Measurements from ENCODE around the gene ETV6.
A peak's percentile ranks its signal among the peaks of the same experiment; 100 is the strongest.

Gene ETV6

DNA sequence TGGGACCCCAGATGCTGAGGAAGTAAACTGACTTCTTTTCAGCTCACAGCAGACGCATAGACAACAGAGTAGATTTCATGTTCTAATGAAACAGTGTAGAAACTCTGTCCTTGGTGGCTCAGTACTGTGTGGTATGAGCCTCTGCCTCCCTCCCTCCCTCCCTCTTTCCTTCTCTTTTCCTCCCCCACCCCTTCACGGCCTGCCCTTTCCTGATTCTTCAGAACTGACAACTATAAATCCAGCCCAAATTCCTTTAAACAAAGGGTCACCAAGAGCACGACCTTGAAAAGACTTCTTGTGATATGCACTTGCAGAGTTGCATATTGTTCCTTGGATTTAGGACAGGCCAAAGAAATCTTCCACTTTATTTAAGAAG is 164.0 kb downstream of the ETV6 start:
- no peak for TF ChIP-seq CTCF (IDR thresholded peaks at IDR 0.05; ENCODE audit: extremely low read depth, missing control alignments)
- no peak for DNase-seq (ENCODE audit: low spot score)

- DNase-seq (ENCODE audit: low spot score), result no peak
These were observed 164.9 kb downstream of the ETV6 start for GRCh38 chr12:11814374-11814773.

GRCh38 chr12:11815397-11815796 is 165.9 kb downstream of the ETV6 start:
- DNase-seq (ENCODE audit: low spot score), result no peak
- TF ChIP-seq CTCF (IDR thresholded peaks at IDR 0.05; ENCODE audit: extremely low read depth, missing control alignments), result no peak

More at GRCh38 chr12:11814374-11814773, 164.9 kb downstream of the ETV6 start:
- no peak for TF ChIP-seq CTCF (IDR thresholded peaks at IDR 0.05; ENCODE audit: extremely low read depth, missing control alignments)

- no peak for TF ChIP-seq CTCF (IDR thresholded peaks at IDR 0.05; ENCODE audit: extremely low read depth, missing control alignments)
- DNase-seq (ENCODE audit: low spot score), result no peak
These were observed 170.2 kb downstream of the ETV6 start for GRCh38 chr12:11819643-11820042.

- TF ChIP-seq CTCF (IDR thresholded peaks at IDR 0.05; ENCODE audit: extremely low read depth, missing control alignments), result no peak
These were observed 171.0 kb downstream of the ETV6 start for GRCh38 chr12:11820476-11820875.

DNA sequence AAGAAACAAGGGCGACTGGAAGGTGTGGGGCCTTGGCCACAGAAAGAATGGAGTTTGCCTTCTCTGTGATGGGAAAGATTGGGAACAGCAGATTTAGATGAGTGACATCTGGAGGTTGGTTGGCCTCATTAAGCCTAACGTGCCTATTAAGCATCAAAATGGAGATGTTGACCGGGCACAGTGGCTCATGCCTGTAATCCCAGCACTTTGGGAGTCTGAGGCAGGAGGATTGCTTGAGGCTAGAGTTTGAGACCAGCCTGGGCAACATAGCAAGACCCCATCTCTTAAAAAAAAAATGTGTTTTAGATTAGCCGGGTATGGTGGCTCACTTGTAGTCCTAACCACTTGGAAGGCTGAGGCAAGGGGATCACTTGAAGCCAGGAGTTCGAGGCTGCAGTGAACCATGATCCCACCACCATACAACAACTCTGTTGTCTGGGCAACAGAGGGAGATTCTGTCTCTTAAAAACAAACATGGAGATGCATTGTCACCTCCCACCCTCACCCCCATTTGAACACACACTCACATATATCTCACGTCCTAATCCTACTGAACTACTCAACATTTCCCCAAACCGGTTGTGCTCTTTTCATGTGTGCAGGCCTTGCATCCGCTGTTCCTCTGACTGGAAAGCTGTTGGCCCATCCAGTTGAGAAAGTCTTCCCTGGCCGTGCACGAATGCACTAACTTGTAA is 172.1 kb downstream of the ETV6 start:
- DNase-seq (ENCODE audit: low spot score), result no peak
- no peak for TF ChIP-seq CTCF (IDR thresholded peaks at IDR 0.05; ENCODE audit: extremely low read depth, missing control alignments)

More at GRCh38 chr12:11820476-11820875, 171.0 kb downstream of the ETV6 start:
- no peak for DNase-seq (ENCODE audit: low spot score)

DNA sequence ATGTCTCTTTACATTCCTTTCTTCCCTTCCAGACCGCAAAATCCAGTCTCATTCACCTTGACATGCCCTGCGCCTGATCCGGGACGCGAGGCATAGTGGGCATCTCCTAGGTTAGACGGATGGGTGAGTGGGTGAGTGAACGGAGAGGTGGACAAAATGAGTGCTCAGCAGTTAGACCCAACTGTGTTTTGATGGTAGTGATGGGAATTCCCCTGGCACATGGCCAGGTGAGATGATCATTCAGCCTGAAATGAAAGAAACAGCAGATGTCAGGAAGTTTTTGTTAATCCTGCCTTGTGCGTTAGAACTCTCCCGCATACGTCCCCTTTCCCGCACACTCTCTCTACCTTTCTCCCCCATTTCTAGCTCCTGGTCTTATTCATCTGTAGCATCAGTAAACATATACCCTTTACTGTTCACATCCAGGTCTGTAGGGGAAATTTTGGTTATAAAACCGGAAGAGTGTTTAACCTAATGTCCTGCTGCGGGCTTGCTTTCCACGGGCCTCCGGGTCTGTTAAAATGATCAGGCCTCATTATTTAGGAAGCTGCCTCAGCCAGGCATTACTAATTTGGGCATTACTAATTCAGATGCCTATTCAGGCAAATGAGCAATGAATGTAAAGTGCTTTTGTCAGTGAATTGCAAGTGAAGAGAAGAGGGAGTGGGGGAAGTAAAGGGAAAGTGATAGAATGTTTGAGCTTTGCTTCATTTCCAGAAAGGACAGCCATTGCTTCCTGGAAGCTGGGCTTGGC is 172.8 kb downstream of the ETV6 start:
- TF ChIP-seq CTCF (IDR thresholded peaks at IDR 0.05; ENCODE audit: extremely low read depth, missing control alignments), result no peak
- DNase-seq (ENCODE audit: low spot score), result peak; percentile 35
